Breast epithelium (tissue), 3 donors: ENCODE data around the gene IQCE.

ENCODE experiments used
- POLR2A ChIP-seq: fragments of 450-650 bp; IDR thresholded peaks from one replicate; pipeline ENCODE4 v1.6.1; 2016; ENCODE audit warnings: antibody characterized with exemption, mild to moderate bottlenecking, moderate library complexity
- TF ChIP-seq, protein P1 (sequence below), 3 donors: fragments of 450-650 bp; IDR thresholded peaks; one replicate each; pipeline ENCODE4 v1.5.1; 2016 to 2017; ENCODE audit warnings: antibody characterized with exemption in 3 of 3, mild to moderate bottlenecking in 3 of 3, moderate library complexity in 3 of 3

DNA sequence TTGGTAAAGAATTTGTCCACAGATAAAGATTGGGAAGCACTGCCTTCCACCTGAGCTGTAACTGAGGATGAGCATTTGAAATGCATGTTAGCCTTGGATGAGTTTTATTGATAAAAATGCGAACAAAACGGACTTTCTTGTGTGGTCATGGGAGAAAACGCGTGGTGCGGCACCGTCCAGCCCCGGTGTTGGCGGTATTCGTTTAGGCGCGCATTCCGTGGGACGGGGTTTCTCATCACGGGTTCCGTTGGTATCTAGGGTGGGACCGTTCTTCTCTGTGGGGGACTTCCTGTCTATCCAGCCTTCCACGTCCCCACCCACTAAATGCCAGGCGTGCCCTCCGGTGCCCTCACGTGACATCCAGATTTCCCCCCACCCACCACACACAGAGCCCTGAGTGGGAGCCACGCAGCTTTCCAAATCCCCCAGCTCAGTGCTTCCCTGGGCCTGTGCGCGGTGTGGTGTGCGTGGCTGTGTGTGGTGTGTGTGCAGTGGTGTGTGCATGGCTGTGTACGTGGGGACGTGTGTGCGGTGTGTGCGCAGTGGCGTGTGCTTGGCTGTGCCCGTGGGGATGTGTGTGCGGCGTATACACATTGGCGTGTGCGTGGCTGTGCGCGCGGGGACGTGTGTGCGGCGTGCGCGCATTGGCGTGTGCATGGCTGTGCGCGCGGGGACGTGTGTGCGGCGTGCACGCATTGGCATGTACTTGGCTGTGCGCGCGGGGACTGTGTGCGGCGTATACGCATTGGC is 18.1 kb downstream of the IQCE start:
- no peak for TF ChIP-seq POLR2A
- TF ChIP-seq, protein P1, sequence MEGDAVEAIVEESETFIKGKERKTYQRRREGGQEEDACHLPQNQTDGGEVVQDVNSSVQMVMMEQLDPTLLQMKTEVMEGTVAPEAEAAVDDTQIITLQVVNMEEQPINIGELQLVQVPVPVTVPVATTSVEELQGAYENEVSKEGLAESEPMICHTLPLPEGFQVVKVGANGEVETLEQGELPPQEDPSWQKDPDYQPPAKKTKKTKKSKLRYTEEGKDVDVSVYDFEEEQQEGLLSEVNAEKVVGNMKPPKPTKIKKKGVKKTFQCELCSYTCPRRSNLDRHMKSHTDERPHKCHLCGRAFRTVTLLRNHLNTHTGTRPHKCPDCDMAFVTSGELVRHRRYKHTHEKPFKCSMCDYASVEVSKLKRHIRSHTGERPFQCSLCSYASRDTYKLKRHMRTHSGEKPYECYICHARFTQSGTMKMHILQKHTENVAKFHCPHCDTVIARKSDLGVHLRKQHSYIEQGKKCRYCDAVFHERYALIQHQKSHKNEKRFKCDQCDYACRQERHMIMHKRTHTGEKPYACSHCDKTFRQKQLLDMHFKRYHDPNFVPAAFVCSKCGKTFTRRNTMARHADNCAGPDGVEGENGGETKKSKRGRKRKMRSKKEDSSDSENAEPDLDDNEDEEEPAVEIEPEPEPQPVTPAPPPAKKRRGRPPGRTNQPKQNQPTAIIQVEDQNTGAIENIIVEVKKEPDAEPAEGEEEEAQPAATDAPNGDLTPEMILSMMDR (IDR thresholded peaks at IDR 0.05), result no peak
